OCI-LY1 (cell line): ENCODE measurements around the gene MRAS.

Experiments used
- EZH2 ChIP-seq: fragments of 200-600 bp; sonication (generic), shearing (Covaris generic); IDR thresholded peaks from 2 replicates; pipeline ENCODE4 v1.8.0; 2017; ENCODE audit warnings: borderline replicate concordance, mixed run types, mild to moderate bottlenecking, antibody characterized with exemption, low read length, moderate library complexity, mixed read lengths
- TF ChIP-seq, protein P1 (sequence below): fragments of 200-600 bp; sonication (generic), shearing (Covaris generic); IDR thresholded peaks from 2 replicates; pipeline ENCODE4 v1.5.1; 2017; ENCODE audit warnings: mild to moderate bottlenecking, antibody characterized with exemption, low read length, moderate library complexity, mixed read lengths

DNA sequence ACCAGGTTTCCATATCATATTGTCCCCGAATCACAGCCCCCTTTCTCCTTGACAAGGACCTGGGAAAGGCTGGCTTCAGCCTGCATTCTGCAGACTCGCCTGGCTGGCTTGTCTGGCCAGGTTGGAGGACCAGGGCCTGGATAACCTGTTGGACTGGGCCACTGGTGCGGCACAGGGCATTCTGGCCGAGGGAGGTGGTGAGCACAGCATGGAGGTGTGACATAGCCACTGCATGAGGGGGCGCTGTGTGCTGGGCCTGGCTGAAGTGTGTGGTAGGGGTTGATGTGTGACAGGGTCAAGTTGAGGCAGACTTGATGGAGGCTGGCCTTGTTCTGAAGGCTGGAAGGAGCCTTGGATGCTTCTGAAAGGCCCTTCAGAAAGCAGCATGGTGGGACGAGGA is 88.9 kb downstream of the MRAS start:
- TF ChIP-seq, protein P1, sequence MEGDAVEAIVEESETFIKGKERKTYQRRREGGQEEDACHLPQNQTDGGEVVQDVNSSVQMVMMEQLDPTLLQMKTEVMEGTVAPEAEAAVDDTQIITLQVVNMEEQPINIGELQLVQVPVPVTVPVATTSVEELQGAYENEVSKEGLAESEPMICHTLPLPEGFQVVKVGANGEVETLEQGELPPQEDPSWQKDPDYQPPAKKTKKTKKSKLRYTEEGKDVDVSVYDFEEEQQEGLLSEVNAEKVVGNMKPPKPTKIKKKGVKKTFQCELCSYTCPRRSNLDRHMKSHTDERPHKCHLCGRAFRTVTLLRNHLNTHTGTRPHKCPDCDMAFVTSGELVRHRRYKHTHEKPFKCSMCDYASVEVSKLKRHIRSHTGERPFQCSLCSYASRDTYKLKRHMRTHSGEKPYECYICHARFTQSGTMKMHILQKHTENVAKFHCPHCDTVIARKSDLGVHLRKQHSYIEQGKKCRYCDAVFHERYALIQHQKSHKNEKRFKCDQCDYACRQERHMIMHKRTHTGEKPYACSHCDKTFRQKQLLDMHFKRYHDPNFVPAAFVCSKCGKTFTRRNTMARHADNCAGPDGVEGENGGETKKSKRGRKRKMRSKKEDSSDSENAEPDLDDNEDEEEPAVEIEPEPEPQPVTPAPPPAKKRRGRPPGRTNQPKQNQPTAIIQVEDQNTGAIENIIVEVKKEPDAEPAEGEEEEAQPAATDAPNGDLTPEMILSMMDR = peak; percentile 26
- TF ChIP-seq EZH2 = no peak
